HG02943 (cell line): Measurements from ENCODE around the gene AKR1C2.
"Not testable (repeated sequence)": the region's sequence is repeated elsewhere in the genome, so short reads cannot be mapped to it uniquely, and the experiment has no call there.

Experiments
- ATAC-seq: cut with Tn5 transposase; IDR thresholded peaks from one replicate; pipeline ENCODE4 v1.9.1; 2021; ENCODE audit warnings: mild to moderate bottlenecking, low read depth, moderate library complexity; ENCODE audit not compliant: unreplicated experiment

The AKR1C2 gene

DNA sequence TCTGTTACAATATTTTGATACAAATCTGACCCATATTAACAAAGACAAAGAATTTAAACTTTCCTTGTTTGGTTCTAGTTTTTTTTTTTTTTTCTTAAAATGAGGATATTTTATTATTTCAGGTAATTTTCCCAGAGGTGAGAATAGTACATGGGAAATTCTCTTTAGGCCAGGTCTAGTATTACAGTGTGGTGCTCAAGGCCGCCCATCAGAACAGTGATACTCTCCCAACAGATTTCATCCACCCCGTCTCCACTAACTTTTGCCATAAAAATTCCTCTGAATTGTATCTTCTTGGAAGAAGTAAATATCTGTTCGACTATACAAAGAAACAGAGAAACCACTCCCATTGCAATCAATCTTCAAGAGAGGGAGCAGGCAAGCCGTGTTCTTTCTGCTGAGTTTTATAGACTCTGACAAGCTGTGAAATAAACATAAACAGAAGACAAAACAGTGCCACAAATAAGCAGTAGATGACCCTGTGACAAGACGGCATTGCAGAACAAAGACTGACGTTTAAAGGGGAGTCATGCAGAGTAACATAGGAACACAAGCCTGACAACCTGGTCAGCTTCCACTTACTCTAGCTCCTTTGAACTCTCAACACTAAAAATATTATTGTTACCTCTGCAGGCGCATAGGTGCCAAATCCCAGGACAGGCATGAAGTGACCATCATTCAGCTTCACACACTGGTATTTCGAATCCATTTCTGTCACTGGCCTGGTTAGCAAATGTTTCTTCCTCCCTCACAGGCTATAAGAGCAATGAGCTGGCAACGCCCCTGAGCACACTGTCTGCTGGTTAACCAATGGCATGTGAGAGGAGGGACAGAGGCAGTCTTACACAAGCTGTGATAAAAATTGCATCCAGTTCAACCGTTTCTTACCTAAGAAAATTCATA is at the start of gene AKR1C2:
Gene AKR1C2, minus strand, starts transcription at position 731 of the 903 bp plus-strand sequence. Its CDS starts 22 bp downstream, at position 709.
- not testable (repeated sequence) for ATAC-seq

GRCh38 chr10:5052951-5053500 is 49.4 kb upstream of the AKR1C2 start:
- not testable (repeated sequence) for ATAC-seq

DNA sequence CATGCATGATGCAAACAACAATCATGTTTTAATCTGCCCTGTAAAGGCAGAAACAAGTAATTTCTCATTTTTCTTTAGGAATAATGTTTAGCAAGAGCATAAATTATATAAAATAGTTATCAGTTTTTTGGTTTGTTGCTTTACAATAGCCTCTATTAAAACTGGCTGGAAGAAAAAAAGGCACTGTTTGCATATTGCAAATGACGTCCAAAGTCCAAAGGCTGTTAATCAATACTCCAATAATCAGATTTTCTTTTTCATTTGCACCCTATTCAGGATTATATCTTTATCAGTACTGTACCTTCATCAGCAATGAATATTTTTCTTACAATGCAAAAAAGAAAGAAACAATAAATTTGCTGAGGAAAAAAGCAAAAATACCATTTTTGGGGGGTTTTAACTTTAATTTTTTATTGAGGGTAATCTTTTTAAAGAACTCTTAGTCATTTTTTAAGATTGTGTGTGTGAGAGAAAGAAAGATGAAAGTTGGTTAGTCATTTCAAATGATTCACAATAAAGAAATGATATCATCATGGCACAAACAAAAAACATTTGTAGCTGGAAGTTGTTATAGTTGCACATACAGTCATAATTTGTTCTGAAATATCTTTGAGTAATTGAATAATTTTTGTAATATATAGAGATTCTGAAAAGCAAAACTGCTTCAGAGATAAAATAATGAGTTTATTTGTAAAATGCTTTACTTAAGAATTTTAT is 44.4 kb upstream of the AKR1C2 start:
- no peak for ATAC-seq

GRCh38 chr10:5047055-5047454 is 43.4 kb upstream of the AKR1C2 start:
- ATAC-seq: not testable (repeated sequence)

GRCh38 chr10:5046410-5046809 is 42.8 kb upstream of the AKR1C2 start:
- ATAC-seq: no peak

DNA sequence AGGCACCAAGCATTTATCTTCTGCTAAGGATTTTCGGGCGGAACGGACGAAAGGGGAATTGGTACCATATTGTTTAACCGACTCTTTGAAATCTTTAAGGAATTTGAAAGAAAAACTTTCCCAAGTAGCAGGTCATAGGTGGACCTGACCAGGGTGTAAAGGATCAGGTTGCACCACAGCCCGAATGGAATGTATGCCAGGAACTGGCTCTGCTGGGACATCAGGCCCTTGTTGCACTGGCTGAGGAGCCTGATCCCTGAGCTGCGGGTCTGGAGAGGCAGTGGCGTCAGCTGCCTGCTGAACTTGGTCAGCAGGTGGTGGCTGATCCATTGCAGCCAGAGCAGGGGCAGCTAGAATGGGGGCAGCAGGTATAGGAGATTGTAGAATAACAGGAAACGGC is 41.4 kb upstream of the AKR1C2 start:
- no peak for ATAC-seq

DNA sequence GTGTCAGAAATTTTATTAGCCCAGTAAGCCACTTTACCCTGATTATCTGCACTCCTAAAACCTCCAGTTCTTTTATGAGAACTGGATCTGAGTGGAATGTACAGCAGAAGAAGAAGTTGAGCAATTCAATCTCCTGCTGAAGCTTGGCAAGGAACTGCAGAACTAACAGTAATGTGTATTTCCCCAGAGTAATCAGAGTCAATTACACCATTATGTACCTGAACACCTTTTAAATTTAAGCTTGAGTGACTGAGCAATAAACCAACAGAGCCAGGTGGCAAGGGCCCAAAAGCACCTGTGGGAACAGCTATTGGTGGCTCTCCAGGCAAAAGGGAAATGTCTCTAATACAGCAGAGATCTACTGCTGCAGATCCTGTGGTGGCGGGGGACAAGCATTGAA is 40.1 kb upstream of the AKR1C2 start:
- no peak for ATAC-seq

DNA sequence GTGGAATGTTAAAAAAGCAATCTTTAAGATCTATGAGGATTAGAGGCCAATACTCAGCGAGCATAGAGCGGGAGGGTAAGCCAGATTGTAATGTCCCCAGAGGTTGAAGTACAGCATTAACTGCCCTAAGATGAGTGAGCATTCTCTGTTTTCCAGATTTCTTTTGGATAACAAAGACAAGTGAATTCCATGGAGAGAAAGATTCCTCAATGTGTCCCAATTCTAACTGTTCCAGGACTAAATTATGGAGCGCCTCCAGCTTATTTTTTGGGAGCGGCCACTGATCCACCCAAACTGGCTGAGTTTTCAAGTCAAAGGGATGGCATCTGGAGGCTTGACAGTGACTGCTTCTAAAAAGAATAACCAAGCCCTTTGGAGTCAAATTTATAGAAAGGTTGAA is 39.3 kb upstream of the AKR1C2 start:
- ATAC-seq: no peak

GRCh38 chr10:5041471-5042023 is 37.9 kb upstream of the AKR1C2 start:
- no peak for ATAC-seq

GRCh38 chr10:5040781-5041470 is 37.3 kb upstream of the AKR1C2 start:
- ATAC-seq: no peak

DNA sequence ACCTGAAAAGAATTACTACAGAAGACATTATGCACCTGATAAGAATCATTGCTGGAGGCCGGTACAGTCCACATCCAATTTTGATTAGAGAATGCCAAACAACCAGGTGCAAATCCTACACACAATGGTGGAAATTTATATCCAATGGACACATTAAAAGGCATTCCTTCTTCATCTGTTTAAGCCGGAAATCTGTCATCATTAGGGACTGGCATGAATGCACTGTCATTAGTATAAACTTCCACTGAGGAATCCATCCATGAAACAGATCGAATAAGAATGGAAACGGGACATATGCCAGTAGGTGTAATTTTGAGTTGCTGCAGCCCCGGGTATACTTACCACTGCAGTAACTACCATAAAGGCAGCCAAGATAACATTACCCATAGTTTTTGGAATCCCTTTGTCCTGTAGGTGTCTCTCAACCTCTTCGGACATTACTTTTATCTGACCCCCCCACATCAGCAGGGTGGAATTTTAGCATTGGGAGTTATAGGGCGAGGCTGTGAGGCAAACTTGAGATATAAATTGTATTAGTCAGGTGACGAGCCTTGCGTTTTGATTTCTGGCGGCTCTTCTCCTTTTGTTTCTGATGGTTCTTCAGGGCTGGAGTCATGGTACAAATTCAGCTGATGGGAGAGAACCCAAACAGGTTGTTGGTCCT is 36.5 kb upstream of the AKR1C2 start:
- ATAC-seq: no peak

DNA sequence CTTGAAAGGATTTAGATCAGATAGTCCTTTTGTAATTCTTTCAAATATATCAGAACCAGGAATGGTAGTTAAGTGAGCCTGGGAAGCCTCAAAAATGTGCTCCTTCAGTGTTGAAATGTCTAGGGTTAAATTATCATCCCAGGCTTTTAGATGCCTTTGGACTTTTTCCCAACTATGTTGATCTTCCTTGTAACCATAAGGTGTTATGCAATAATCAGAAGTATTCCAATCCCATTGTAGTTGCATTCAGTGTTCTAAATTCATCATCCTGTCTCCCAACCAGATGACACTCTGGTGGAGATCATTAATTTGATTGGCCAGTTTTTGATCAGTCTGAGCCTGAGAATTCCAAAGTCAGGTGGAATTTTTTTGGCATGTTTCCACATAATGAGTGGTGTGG is 35.1 kb upstream of the AKR1C2 start:
- ATAC-seq: no peak

GRCh38 chr10:5038101-5038500 is 34.4 kb upstream of the AKR1C2 start:
- no peak for ATAC-seq

DNA sequence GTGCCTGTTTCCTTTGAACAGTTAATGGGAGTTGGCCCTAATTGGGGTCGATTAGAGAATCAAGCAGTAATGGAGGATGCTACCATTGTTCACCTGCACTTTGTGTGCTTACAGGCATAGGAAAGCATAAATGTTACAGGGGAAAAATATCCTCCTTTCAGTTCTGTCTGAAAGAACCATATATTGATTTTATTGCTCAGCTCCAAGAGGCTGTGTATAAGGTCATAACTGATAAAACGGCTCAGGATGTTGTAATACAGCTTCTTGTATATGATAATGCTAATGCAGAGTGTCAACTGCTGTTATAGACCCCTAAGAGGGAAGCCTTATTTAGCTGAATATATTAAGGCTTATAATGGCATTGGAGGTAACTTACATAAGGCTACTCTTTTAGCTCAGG is 32.9 kb upstream of the AKR1C2 start:
- ATAC-seq: no peak

DNA sequence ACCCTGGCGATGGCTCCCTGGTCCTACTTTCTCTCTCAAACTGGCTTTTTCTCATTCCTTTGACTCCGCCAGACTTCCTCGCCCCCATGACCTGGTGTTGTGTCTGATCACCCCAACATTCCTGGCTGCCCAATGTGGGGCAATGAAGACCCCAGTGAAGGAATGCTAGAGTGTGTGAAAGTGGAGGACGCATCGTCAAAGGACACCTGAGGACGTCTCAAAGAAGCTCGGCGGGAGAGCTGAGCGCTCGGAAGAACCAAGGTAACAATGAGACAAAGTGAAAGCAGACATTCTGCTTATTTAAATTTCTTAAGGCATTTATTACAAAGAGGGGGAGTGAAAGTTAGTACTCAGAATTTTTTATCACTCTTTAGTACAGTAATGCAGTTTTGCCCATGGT is 31.7 kb upstream of the AKR1C2 start:
- ATAC-seq: no peak

- ATAC-seq: no peak
Measured at GRCh38 chr10:5034588-5034987, 30.9 kb upstream of the AKR1C2 start.

- ATAC-seq: no peak
Measured at GRCh38 chr10:5033061-5033778, 29.6 kb upstream of the AKR1C2 start.

DNA sequence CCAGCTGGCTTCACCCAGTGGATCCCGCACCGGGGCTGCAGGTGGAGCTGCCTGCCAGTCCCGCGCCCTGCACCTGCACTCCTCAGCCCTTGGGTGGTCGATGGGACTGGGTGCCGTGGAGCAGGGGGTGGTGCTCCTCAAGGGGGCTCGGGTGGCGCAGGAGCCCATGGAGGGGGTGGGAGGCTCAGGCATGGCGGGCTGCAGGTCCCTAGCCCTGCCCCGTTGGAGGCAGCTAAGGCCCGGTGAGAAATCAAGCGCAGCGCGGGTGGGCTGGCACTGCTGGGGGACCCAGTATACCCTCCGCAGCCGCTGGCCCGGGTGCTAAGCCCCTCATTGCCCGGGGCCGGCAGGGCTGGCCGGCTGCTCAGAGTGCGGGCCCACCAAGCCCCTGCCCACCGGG is 28.8 kb upstream of the AKR1C2 start:
- not testable (repeated sequence) for ATAC-seq

GRCh38 chr10:5031588-5031987 is 27.9 kb upstream of the AKR1C2 start:
- ATAC-seq: not testable (repeated sequence)
